Activated CD8-positive, alpha-beta memory T cell treated with anti-CD3 and anti-CD28 coated beads, Interleukin-2, amount 50 U/mL, for 24 hours (primary cell): Measurements from ENCODE around the gene GNAQ.
"Not testable (repeated sequence)": the region's sequence is repeated elsewhere in the genome, so short reads cannot be mapped to it uniquely, and the experiment has no call there.

Experiments used
- DNase-seq: peaks from one replicate; pipeline ENCODE4 v3.0.0-alpha.2; 2020; ENCODE audit errors: extremely low read depth

GNAQ gene

DNA sequence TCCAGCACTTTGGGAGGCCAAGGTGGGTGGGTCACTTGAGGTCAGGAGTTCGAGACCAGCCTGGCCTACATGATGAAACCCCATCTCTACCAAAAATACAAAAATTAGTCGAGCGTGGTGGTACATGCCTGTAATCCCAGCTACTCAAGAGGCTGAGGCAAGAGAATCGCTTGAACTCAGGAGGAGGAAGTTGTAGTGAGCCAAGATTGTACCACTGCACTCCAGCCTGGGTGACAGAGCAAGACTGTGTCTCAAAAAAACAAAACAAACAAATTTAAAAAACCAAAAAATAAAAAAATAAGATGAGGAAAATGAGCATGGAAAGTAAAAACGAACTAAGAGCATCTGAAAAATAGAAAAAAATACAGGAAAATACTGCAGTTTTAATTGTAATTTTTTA is 152.8 kb downstream of the GNAQ start:
- DNase-seq, result not testable (repeated sequence)

- no peak for DNase-seq
Observed at GRCh38 chr9:77877976-77878375, 153.6 kb downstream of the GNAQ start.

DNA sequence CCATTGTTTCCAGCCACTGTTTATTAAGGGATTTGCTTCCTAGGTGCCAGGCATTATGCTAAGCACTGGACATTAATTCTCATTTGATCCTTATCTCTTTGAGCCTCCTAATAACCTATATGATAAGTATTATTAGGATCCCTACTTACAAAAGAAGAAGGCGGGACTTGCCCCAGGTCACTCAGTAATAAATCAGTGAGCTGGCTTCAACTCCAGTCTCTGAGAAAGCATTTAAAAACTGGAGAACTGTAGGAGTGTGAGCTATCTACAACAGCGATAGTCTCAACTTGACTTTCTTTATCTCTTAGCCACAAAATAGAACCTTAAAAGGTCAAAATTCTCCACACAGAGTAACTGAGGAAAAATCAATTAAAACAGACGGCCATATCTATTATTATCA is 155.0 kb downstream of the GNAQ start:
- no peak for DNase-seq

DNA sequence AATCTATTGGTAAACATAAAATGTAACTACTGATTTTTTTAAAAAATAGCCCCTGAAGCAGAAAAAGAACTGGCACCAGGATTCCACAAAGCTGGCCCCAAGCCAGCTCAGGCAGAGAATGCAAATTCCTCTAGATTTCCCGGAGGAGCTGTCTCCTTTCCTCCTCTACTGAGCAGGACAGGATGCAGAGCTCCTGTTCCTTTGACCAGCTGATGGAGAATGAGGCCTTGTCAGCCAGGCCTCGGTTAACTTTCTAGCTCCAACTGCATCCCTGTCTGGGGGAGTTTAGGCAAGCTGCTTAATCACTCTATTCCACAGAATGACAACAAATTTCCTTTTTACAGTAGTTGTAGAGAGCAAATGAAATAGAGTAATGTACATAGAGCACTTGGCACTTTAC is 155.5 kb downstream of the GNAQ start:
- no peak for DNase-seq

GRCh38 chr9:77872863-77873262 is 158.7 kb downstream of the GNAQ start:
- no peak for DNase-seq

DNA sequence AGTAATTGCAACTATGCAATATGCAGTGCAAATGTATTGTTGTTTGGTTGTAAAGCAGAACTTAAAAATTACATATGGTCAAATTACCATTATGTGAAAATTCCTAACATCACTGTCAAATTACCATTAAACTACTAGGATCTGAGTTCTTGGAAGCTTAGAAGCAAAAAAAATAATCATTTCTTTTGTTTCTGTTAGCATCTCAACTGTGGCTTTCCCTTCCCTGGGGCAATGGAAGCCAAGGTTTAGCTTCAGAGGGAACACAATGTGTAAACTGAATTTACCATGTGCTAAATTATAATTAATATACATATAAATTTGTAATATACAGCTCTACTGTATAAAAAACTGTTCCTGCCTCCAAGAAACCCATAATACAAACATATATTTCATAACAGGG is 159.4 kb downstream of the GNAQ start:
- no peak for DNase-seq

GRCh38 chr9:77871483-77871882 is 160.1 kb downstream of the GNAQ start:
- no peak for DNase-seq

DNA sequence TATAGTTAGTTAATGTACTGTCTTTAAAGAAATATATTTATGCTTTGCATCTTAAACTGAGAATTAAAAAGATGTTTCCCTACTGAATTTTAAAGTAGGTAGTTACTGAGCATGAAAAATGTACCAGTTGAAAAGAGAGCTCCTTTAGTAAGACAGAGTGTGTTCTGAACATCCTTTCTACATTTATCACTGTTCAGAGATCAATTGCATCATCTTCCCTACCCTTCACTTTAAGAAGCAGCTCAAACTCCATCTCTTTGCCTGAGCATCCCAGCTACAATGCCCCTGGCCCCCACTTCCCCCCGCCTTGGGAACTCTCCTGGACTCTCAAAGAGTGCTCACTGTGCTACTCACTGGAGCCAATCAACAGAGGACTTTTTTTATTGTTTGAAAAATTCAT is 164.7 kb downstream of the GNAQ start:
- no peak for DNase-seq

DNA sequence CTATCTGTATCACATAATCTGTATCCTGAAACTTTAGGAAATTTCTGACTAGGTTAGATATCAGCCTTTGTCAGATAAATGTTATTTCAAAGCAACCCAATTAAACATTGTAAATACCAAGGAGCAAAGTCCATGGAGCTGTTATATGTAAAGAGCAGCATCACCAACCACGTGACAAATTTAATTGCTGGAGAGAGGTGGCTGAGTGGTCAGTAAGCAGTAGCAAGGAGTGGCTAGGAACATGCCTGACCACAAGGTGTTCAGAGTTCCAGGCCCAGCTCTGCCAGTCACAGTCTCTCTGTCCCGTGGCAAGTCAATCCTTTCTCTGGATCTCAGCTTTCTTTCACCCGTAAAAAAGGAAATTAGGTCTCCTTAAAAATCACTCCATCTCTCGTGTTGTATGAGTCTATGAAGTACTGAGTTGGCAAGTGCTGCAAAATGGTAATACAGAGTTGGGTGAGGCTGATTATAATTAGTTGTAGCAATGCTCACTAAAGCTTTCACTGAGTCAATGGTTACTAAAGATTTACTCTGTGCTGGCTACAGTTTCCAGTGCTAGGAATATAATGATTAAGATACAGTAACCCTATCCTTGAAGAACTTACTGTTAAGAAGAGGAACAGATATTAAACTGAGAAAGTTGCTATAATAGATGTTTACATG is 166.1 kb downstream of the GNAQ start:
- DNase-seq, result no peak

- no peak for DNase-seq
Observed at GRCh38 chr9:77864211-77864889, 167.3 kb downstream of the GNAQ start.

DNA sequence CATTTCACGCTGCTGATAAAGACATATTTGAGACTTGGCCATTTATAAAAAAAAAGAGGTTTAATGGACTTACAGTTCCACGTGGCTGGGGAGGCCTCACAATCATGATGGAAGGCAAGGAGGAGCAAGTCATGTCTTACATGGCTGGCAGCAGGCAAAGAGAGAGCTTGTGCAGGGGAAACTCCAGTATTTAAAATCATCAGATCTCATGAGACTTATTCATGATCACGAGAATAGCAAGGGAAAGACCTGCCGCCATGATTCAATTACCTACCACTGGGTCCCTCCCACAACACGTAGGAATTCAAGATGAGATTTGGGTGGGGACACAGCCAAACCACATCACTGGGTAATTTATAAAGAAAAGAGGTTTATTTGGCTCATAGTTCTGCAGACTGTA is 168.0 kb downstream of the GNAQ start:
- not testable (repeated sequence) for DNase-seq

- DNase-seq, result not testable (repeated sequence)
Observed at GRCh38 chr9:77860953-77861352, 170.7 kb downstream of the GNAQ start.

GRCh38 chr9:77857513-77858259 is 173.9 kb downstream of the GNAQ start:
- no peak for DNase-seq

GRCh38 chr9:77856615-77857014 is 175.0 kb downstream of the GNAQ start:
- no peak for DNase-seq

GRCh38 chr9:77854916-77855311 is 176.7 kb downstream of the GNAQ start:
- no peak for DNase-seq

DNA sequence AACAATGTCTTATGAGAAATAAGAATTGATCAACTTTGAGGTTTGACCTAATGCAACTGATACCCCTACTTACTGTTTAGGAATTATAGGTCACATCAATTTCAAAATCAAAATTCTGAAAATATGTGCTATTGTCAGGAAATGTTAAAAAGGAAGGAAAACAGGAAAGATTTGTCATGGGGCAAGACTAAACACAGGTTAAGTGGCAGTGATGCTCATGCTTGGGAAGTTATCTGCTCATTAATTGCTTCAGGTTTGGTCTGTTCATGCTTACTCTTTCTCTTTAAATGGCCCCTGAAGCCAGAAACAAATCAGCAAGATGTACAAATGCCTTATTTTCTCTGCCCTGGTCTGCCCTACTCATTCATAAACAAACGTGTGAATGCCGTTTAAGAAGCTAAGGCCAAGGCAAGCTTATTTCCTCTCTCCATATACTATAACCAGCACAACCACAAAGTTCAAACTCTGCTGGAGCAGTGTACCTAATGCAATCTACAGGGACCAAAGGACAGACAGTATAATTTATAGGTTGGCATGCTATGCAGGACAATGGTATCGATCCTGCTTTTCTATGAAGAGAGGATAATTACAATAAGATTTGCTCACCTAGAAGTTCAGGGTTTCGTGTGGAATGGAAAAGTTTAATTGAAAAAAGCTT is 177.2 kb downstream of the GNAQ start:
- no peak for DNase-seq

DNA sequence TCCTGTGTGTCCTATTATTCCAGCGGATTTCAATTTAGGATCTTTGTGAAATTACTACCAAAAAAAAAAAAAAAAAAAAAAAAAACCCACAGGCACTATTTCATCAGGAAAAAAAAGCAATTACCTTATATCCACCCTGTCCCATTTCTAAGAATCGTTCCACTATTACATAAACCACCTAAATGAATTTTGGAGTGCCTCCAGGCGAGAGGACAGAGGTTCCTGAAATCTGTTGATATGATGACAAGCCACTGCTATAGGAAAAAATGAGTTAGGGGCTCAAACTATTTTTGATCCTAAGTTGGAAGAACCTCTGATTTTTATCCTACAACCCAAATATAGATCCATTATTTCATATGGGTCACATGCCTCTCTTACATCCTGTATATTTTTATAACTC is 177.9 kb downstream of the GNAQ start:
- DNase-seq, result no peak

DNA sequence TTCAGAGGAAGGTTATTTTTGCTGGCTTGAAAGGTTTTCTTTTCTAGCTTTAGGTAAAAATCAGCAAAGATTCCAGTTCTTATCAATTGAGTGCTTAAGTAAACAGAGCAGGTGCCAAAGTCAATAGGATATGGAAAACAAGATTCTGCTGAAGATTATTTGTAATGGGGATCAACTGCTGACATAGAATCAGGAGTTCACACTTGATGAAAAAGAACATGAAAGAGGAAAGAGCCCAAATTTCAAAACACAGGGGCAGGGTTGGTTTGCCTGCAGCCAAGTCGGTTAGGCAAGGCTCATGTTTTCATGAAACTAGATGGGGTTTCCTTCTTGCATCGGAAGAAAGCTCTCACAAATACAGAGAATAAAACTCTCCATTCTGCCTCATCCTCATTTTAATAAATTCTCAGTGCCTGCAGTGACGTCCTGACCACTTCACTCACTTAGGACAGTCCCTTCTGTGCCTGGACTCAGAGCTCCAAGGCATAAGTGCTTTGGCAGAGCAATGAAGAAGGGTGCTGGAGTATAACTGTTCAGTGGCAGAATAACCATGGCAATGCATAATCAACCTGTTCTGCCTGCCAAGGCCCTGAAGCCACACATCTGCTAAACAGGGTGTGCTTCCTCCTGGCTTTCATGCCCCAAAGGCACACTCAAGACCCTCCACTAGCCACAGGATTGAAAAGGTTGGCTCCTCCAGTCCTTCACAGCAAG is 179.6 kb downstream of the GNAQ start:
- no peak for DNase-seq

DNA sequence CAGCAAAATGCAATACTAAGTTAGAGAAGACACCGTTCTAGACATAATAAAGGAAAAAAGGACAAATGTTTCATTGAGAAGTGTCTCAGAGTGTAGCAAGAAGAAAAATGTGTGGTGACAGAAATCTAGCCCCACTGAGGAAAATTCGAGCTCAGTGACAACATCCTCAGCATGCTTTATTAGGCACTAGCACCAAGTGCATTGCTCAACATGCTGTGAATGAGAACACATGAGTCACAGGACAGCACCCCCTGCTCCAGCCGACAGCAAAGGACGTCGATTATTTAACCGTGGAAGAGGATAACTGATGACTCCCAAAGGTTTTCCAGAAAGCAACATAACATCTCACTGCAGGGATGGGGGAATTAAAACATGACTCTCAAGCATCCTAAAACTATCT is 182.7 kb downstream of the GNAQ start:
- DNase-seq, result no peak

GRCh38 chr9:77848404-77848803 is 183.2 kb downstream of the GNAQ start:
- DNase-seq, result no peak

DNA sequence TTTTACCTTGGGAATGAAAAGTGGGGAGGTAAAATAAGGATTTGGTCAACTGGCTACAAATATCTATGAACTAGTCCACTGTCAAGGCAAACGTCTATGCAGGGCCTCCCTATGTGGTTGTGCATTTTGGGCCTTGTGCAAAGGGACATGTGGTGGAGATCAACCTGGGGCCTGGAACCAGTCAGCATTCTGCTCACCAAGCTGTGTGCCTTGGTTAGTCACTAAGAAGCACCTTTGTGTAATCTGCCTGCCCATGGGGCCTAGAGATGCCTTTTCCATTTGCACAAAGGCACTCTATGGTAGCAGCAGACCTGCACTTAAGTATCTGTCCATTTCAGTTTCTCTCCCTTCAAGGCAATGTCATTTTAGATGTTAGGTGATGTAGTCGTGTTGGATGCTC is 184.0 kb downstream of the GNAQ start:
- no peak for DNase-seq

GRCh38 chr9:77847059-77847499 is 184.5 kb downstream of the GNAQ start:
- DNase-seq, result no peak
